CD4-positive, CD25-positive, alpha-beta regulatory T cell (primary cell): ENCODE measurements around the gene ADAD2. TPM values are rescaled to one million over a fixed set of nuclear protein-coding genes. Genes with fewer than 3 reads are reported as not detected.

ENCODE experiments used
- ATAC-seq, 2 donors: fragments of 150-1000 bp; cut with Tn5 transposase; one replicate each; pipeline ENCODE4 v1.10.0; 2021; ENCODE audit warnings: low read depth in 2 of 2, moderate number of reproducible peaks in 2 of 2, moderate library complexity in 1 of 2
- DNase-seq, 3 donors: peaks; one replicate each; pipeline versions ENCODE4 v3.0.0 to v3.0.0-alpha.2; 2012 to 2022; ENCODE audit warnings: mixed read lengths in 1 of 3
- H3K27ac ChIP-seq: one replicate; pipeline ENCODE4 v1.7.0; 2013; ENCODE audit warnings: mild to moderate bottlenecking, low read length; ENCODE audit not compliant: insufficient read depth, poor library complexity, severe bottlenecking
- H3K27me3 ChIP-seq: one replicate; pipeline ENCODE4 v1.7.0; 2013; ENCODE audit warnings: low read length; ENCODE audit not compliant: control insufficient read depth, insufficient read depth
- H3K36me3 ChIP-seq: one replicate; pipeline ENCODE4 v1.7.0; 2013; ENCODE audit warnings: mild to moderate bottlenecking, low read length, moderate library complexity; ENCODE audit not compliant: control insufficient read depth, insufficient read depth
- H3K4me1 ChIP-seq: 2 replicates; pipeline ENCODE4 v1.7.0; 2013; ENCODE audit warnings: mild to moderate bottlenecking, low read length; ENCODE audit not compliant: insufficient read depth, control insufficient read depth, poor library complexity, severe bottlenecking
- H3K4me3 ChIP-seq: one replicate; pipeline ENCODE4 v1.7.0; 2013; ENCODE audit warnings: low read depth, mild to moderate bottlenecking, low read length, moderate library complexity
- H3K9me3 ChIP-seq, 2 experiments: 1 replicate in 1 of 2; 2 replicates in 1 of 2; pipeline ENCODE4 v1.7.0; 2013; ENCODE audit warnings: low read length in 2 of 2, mild to moderate bottlenecking in 1 of 2, moderate library complexity in 1 of 2; ENCODE audit not compliant: control insufficient read depth in 2 of 2
- H3K27ac Mint-ChIP-seq, 3 donors: one replicate each; pipeline ENCODE4 v1.8.0; 2020 to 2022; ENCODE audit warnings: mild to moderate bottlenecking in 3 of 3, mixed read lengths in 3 of 3, moderate library complexity in 2 of 3
- H3K27me3 Mint-ChIP-seq: one replicate; pipeline ENCODE4 v1.8.0; 2022; ENCODE audit warnings: mild to moderate bottlenecking, mixed read lengths
- H3K36me3 Mint-ChIP-seq: one replicate; pipeline ENCODE4 v1.8.0; 2020; ENCODE audit warnings: mixed read lengths
- H3K4me1 Mint-ChIP-seq, 4 donors: one replicate each; pipeline ENCODE4 v1.8.0; 2020 to 2022; ENCODE audit warnings: mixed read lengths in 4 of 4, mild to moderate bottlenecking in 1 of 4
- H3K4me3 Mint-ChIP-seq, 4 donors: one replicate each; pipeline ENCODE4 v1.8.0; 2020 to 2022; ENCODE audit warnings: mild to moderate bottlenecking in 4 of 4, mixed read lengths in 4 of 4, moderate library complexity in 3 of 4
- H3K9me3 Mint-ChIP-seq, 7 donors: one replicate each; pipeline ENCODE4 v1.8.0; 2020 to 2022; ENCODE audit warnings: mixed read lengths in 7 of 7, mild to moderate bottlenecking in 3 of 7, moderate library complexity in 2 of 7
- polyA plus RNA-seq, 4 donors: library from polyadenylated mRNA; unstranded; fragments of 300-500 nt; fragmentation: Illumina TruSeq; gene quantifications; one replicate each; pipeline ENCODE4 v1.2.3, GENCODE V29; 2021
- total RNA-seq: library from RNA; stranded (reverse); gene quantifications from one replicate; pipeline ENCODE4 v1.2.3, GENCODE V29; 2022

The ADAD2 gene
- total and polyA plus RNA-seq, 5 donors from 2014 or later, result 0.07 to 0.40 (median 0.25) TPM; not detected in 2

DNA sequence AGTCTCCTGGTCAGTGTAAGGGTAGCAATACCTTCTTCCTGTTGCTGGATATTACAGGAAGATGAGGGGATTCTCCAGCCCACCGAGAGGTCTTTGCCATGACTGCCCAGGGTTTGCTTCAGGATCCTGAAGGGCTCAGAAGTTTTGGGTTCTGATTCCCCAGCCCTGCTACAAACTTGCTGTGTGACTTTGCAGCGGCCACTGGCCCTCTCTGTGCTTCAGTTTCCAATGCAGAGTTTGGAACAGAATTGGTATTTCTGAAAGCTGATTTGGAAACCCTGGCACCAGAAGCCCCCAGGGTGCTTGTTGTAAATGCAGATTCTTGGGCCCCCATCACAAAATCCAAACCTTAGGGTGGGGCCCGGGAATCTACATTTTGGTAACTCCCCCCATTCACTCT, 34.2 kb downstream of the ADAD2 start:
- Histone ChIP-seq H3K4me1 (no peaks in the 10 kb centered on the region), H3K36me3 (no peaks in the 10 kb centered on the region), H3K9me3 (no peaks in the 10 kb centered on the region), H3K27ac (no peak overlapping the region), H3K4me3 (no peak overlapping the region), H3K27me3 (no peaks in the 10 kb centered on the region)
- H3K27ac Mint-ChIP-seq, result no peak overlapping the region
- H3K27me3 Mint-ChIP-seq, result peaks cover 11% of the 10 kb centered on the region
- DNase-seq (no peak), ATAC-seq (no peak)
- no peaks in the 10 kb centered on the region for H3K4me1 Mint-ChIP-seq
- H3K4me3 Mint-ChIP-seq, result no peak overlapping the region
- peaks cover 0 to 2% (median 0%) of the 10 kb centered on the region in 7 donors for H3K9me3 Mint-ChIP-seq
- H3K36me3 Mint-ChIP-seq, result no peaks in the 10 kb centered on the region

- Mint-ChIP-seq H3K9me3 (peaks cover 0 to 2% (median 0%) of the 10 kb centered on the region in 7 donors), H3K36me3 (no peaks in the 10 kb centered on the region), H3K4me1 (no peaks in the 10 kb centered on the region), H3K4me3 (no peak overlapping the region), H3K27me3 (peaks cover 11% of the 10 kb centered on the region), H3K27ac (no peak overlapping the region)
- Histone ChIP-seq H3K9me3 (no peaks in the 10 kb centered on the region), H3K27me3 (no peaks in the 10 kb centered on the region), H3K27ac (no peak overlapping the region), H3K4me1 (no peaks in the 10 kb centered on the region), H3K36me3 (no peaks in the 10 kb centered on the region), H3K4me3 (no peak overlapping the region)
- DNase-seq, result no peak
- ATAC-seq, result no peak
These were observed 34.6 kb downstream of the ADAD2 start for GRCh38 chr16:84225571-84225970.

DNA sequence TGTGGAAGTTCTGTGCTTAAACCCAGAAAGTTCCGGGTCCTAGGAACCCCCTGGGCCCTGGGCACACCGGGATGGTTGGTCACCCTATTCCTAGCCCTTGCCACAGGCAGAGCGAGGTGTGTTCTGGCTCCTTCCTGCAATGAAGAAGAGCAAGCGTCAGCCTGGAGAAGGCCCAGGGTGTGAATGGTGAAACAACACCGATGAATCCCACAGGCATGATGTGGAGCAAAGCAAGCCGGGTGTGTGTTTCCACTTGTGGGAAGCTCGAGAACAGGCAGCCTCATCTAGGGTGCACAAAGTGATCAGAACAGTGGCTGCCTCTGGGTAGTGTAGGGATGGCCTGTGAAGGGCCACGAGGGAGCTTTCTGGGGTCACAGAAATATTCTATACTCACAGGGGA, 35.1 kb downstream of the ADAD2 start:
- no peak overlapping the region for H3K4me3 Mint-ChIP-seq
- ATAC-seq (no peak), DNase-seq (no peak)
- Histone ChIP-seq H3K9me3 (no peaks in the 10 kb centered on the region), H3K27ac (no peak overlapping the region), H3K36me3 (no peaks in the 10 kb centered on the region), H3K4me1 (no peaks in the 10 kb centered on the region), H3K27me3 (no peaks in the 10 kb centered on the region), H3K4me3 (no peak overlapping the region)
- peaks cover 11% of the 10 kb centered on the region for H3K27me3 Mint-ChIP-seq
- no peaks in the 10 kb centered on the region for H3K36me3 Mint-ChIP-seq
- H3K9me3 Mint-ChIP-seq, result no peaks in the 10 kb centered on the region
- H3K27ac Mint-ChIP-seq, result no peak overlapping the region
- H3K4me1 Mint-ChIP-seq, result no peaks in the 10 kb centered on the region

- Mint-ChIP-seq H3K4me1 (no peaks in the 10 kb centered on the region), H3K27me3 (peaks cover 15% of the 10 kb centered on the region), H3K36me3 (no peaks in the 10 kb centered on the region), H3K27ac (no peak overlapping the region), H3K4me3 (no peak overlapping the region), H3K9me3 (no peaks in the 10 kb centered on the region)
- no peak overlapping the region for H3K4me3 ChIP-seq
- no peaks in the 10 kb centered on the region for H3K36me3 ChIP-seq
- no peak for ATAC-seq
- H3K27me3 ChIP-seq, result no peaks in the 10 kb centered on the region
- H3K27ac ChIP-seq, result no peak overlapping the region
- no peak for DNase-seq
- H3K4me1 ChIP-seq, result no peaks in the 10 kb centered on the region
- no peaks in the 10 kb centered on the region for H3K9me3 ChIP-seq
These were observed 36.6 kb downstream of the ADAD2 start for GRCh38 chr16:84227548-84227947.

- Histone ChIP-seq H3K27ac (no peak overlapping the region), H3K4me1 (no peaks in the 10 kb centered on the region), H3K9me3 (no peaks in the 10 kb centered on the region), H3K27me3 (no peaks in the 10 kb centered on the region), H3K36me3 (no peaks in the 10 kb centered on the region), H3K4me3 (no peak overlapping the region)
- Mint-ChIP-seq H3K4me3 (no peak overlapping the region), H3K27me3 (peaks cover 16% of the 10 kb centered on the region), H3K27ac (no peak overlapping the region), H3K36me3 (no peaks in the 10 kb centered on the region), H3K9me3 (no peaks in the 10 kb centered on the region), H3K4me1 (no peaks in the 10 kb centered on the region)
- ATAC-seq (no peak), DNase-seq (no peak)
These were observed 37.4 kb downstream of the ADAD2 start for GRCh38 chr16:84228256-84228838.

DNA sequence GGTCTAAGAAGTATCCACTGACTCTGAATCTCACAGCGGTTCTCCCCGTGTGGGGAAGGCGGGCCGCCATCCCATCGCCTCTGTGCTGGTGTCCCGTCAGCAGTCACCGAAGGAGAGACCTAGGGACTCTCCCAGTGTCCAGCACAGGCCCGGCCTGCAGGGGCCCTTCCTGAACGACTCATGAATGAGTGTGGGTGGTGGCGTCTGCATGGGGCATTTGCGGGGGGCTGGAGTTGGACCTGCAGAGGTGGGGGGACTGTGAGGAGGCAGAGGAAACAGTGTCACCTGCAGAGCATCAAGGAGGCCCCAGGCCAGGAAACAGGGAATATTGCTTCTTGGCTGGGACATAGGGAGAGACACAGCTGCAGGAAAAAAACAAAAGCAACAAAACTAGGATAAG, 38.5 kb downstream of the ADAD2 start:
- H3K4me1 Mint-ChIP-seq, result no peaks in the 10 kb centered on the region
- H3K4me1 ChIP-seq, result no peaks in the 10 kb centered on the region
- H3K36me3 ChIP-seq, result no peaks in the 10 kb centered on the region
- H3K27ac Mint-ChIP-seq, result no peak overlapping the region
- DNase-seq (no peak), ATAC-seq (peak in 1 of 2 donors; percentile 14)
- no peak overlapping the region for H3K4me3 ChIP-seq
- no peaks in the 10 kb centered on the region for H3K9me3 ChIP-seq
- no peak overlapping the region for H3K4me3 Mint-ChIP-seq
- H3K36me3 Mint-ChIP-seq, result no peaks in the 10 kb centered on the region
- no peaks in the 10 kb centered on the region for H3K9me3 Mint-ChIP-seq
- H3K27me3 Mint-ChIP-seq, result peaks cover 23% of the 10 kb centered on the region
- no peaks in the 10 kb centered on the region for H3K27me3 ChIP-seq
- no peak overlapping the region for H3K27ac ChIP-seq

DNA sequence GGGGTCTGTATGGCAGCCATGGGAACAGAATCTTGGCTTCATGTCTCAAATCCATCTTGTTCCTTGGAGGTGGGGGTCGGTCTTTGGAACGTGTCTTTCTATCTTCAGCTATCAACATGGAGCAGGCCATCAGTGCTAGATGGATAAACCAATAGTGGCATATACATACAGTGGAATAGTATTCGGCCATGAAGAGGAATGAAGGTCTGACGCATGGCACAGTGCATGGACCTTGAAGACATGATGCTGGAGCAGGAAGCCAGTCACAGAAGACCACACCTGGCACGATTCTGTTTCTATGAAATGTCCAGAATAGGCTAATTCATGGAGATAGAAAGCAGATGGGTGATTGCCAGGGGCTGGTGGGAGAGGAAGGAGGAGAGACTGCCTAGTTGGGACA, 41.1 kb downstream of the ADAD2 start:
- Mint-ChIP-seq H3K9me3 (no peaks in the 10 kb centered on the region), H3K27me3 (peaks cover 23% of the 10 kb centered on the region), H3K36me3 (no peaks in the 10 kb centered on the region), H3K27ac (no peak overlapping the region), H3K4me1 (no peaks in the 10 kb centered on the region), H3K4me3 (no peak overlapping the region)
- Histone ChIP-seq H3K27ac (no peak overlapping the region), H3K4me1 (no peaks in the 10 kb centered on the region), H3K9me3 (no peaks in the 10 kb centered on the region), H3K36me3 (no peaks in the 10 kb centered on the region), H3K27me3 (no peaks in the 10 kb centered on the region), H3K4me3 (no peak overlapping the region)
- DNase-seq, result no peak
- no peak for ATAC-seq

DNA sequence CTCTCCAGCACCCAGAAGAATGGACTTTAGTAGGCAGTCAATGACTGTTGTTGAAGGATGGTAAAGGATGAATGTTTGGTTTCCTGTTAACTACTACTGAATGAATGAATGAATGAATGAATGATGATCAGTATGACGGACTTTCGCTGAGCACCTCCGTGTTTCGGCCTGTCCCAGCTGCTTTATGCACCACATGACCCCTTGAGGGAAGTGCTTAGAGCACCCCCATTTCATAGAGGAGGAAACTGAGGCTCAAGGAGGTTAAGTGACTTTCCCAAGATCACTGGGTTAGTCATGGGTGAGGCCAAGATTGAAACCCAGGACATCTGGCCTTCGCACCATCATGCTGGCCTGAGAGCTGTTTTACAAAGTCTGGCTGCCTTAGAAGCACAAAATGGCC, 42.0 kb downstream of the ADAD2 start:
- Histone ChIP-seq H3K27me3 (no peaks in the 10 kb centered on the region), H3K9me3 (no peaks in the 10 kb centered on the region), H3K4me3 (no peak overlapping the region), H3K36me3 (no peaks in the 10 kb centered on the region), H3K4me1 (no peaks in the 10 kb centered on the region), H3K27ac (no peak overlapping the region)
- ATAC-seq (no peak), DNase-seq (no peak)
- H3K27me3 Mint-ChIP-seq, result peaks cover 22% of the 10 kb centered on the region
- no peak overlapping the region for H3K27ac Mint-ChIP-seq
- H3K4me1 Mint-ChIP-seq, result no peaks in the 10 kb centered on the region
- peaks cover 0 to 1% (median 0%) of the 10 kb centered on the region in 7 donors for H3K9me3 Mint-ChIP-seq
- no peaks in the 10 kb centered on the region for H3K36me3 Mint-ChIP-seq
- H3K4me3 Mint-ChIP-seq, result no peak overlapping the region
